GM18526 (cell line): ENCODE data around the gene PLEKHA1.

Experiments
- POLR2A ChIP-seq: IDR thresholded peaks from 3 replicates; pipeline ENCODE4 v1.6.1; 2011; ENCODE audit not compliant: insufficient read length; ENCODE audit errors: extremely low read depth

The PLEKHA1 gene

DNA sequence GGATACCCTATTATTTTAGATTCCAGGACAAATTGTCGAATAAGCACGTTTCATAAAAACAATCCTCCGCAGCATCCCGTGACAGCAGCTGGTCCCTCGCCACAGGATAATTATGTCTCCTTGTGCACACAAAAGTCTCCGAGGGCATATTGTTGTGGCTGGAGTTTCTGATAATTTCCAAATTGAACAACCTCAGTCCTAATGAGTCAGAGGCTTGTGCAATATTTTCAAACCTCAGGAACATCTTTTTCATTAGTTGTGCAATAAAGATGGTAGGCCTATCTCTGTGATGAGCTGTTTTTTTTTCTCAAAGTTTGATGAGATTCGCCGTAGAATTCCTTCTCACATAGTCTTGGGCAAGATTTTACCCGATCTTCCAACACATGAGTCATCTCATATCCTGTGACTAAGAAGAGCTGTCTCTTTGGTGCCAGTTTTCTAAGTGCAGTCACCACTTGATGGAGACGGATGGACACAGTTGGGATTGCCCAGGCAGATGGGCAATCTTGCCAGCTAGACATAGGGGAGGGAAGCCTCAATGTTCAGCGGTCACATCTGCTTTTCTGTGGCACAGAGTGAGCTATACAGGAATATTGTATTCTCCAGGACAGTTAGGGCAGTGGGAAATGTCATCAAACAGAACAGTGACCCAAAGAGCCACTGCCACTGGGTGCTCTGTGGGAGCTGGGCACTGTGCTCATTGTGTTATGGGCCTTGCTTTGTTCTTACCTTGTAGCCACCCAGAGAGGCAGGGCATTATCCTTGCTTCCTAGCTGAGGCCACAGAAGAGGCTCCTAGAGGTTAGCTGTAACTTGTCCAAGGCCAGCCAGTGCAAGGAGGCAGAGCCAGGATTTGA, 94.6 kb downstream of the PLEKHA1 start:
- no peak for TF ChIP-seq POLR2A

DNA sequence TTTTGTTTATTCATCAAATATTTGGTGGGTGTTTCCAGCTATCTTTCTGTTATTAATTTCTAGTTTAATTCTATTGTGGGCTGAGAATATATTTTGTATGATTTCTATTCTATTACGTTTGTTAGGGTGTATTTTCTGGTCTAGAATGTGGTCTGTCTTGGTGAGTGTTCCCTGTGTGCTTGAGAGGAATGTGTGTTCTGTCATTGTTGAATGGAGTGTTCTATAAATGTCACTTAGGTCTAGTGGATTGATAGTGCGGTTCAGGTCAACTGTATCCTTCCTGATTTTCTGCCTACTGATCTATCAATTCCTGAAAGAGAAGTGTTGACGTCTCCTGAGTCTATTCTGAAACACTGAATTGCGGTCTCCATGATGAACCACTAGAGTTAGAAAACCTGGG, 95.3 kb downstream of the PLEKHA1 start:
- no peak for TF ChIP-seq POLR2A

DNA sequence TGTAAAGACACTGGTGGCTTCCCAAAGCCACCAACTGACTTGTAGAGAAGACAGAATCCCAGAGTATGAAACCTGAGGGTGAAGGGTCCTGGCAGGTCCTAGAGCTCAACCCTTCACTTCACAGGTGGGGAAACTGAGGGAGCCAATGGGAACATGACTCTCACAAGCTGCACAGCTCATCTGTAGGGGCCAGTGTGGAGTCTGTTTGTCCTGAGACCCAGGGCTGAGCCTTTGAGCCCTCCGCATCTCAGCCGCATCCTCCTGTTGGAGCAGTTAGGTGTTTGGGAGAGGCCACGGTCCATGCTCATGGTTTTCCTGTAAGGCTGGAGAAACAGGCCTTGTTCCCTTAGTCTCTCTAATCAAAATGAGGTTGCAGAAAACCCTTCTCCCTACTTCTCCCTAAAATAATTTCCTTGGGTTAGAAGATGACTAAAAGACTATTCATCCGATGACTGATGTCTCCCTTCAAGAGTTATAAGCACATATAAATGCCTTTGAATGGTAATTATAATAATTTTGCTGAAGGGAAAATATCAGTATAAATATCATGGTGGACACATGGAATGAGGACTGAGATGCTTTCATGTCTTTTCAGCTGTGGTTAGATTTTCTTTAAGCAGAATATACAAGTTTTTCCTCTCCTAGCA, 97.1 kb downstream of the PLEKHA1 start:
- TF ChIP-seq POLR2A, result no peak

DNA sequence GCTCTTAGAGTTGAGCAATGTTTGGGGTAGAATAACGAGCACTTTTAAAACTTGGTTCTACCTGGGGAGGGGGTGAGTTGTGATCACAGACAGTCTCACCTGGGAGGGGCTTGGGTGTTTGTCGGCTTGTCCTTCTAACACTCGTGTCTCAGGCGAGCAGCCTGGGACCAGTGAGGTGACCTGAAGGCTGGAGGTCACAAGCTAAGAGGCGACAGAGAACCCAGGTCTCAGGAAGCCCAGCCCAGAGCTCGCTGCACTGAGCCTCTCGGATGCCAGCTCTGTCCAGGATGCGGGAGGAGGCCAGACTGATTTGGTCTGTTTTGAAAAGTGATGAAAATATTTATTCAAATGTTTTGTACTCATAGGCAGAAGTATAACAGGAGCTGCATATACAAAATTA, 98.6 kb downstream of the PLEKHA1 start:
- TF ChIP-seq POLR2A, result no peak

DNA sequence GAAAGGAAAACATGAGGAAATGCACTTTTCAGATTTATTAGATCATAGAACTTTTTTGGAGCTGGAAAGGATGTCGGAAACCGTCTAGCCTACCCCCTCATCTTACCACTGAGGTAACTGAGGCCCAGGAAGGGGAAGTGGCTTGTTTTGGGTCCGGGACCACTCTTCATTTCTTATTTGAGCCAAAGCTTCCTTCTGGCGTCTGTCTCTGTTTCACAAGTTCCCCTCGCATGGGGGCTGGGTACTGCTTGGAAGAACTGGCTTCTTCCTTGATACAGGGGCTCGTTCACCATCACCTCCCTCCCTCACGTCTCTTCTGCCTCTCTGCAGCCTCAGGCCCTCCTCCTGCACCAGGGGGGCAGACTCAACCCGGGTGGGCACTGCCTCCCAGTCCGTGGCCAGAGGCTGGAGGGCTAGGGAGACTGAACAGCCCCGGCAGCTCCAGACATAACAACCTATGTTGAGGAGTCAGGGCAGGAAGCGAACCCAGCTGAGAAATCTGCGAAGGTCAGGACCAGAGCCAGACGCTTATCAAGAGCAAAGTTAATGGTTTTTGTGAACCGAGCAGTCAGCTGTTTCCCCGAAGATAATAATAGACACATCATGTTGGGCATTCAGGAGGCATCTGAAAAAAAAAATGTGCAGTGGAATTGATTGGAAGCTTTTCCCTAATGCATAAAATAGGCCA, 99.8 kb downstream of the PLEKHA1 start:
- TF ChIP-seq POLR2A, result no peak

DNA sequence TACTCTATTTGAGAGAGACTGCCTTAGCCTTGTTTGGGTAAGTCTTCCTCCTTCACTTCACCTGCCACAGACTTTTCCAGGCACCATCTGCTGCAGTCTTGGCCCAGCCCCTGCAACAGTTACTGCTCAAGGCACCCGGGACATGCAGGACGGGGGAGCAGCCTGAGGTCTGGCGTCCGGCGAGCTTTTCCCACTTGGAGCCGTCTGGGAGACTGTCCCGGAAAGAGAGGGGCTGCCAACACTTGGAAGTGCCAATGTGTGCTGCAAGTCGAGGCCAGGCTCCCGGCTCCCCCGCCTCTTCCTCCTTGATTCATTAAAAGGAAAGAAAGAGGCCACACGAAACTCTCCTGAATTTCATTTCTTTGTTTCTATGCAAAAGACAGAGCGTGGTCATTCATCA, 100.6 kb downstream of the PLEKHA1 start:
- TF ChIP-seq POLR2A, result no peak

DNA sequence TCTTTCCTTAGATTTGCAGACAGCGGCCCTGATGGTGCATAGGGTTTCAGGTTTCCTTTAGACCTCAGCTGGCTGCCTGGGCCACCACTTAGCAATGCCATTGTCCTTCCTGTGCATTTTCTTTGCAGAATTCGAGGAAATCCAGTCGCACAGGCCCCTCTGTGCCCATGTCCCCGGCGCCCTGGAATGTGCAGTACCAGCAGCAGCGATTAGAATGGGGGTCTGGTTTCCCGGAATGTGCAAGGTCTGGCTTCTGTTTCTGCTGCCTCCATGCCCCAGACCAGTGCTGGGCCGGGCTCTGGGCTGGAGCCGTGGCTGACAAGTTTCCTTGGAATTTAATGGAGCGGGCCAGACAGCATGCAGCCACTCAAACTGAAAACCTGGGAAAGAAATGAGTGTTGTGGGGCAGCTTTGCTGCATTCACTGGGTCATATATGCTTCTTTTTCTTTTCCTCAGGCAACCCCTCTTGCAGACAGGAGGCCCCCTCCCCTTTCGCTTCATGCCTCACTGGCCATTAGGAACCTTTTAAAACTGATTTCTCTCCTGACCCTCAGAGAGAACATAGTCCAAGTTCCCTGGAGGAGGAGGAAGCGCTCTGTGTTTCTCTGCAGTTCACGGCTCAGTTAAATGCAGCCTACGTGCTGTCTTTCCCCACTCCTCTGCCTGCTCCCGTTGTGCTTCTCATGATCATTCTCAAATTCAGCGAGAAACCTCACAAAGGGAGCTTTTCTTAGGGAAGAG, 101.3 kb downstream of the PLEKHA1 start:
- TF ChIP-seq POLR2A, result no peak

DNA sequence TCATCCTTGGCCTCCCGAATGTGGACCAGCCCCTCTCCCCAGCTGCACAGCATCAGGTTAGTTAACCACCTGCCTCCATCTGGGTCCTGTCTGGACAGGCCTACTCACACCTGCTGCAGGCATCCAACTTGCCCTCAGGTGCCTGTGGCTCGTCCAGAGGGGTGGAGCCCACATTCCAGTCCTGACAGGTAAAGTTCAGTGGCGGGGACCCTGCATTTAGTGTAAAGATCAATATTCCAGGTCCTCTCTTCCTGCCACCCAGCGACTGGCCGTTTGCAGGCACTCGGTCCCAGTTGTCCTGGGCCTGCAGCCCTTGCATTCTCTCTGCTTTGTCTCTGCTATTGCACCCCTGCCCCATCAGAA, 101.8 kb downstream of the PLEKHA1 start:
- no peak for TF ChIP-seq POLR2A

DNA sequence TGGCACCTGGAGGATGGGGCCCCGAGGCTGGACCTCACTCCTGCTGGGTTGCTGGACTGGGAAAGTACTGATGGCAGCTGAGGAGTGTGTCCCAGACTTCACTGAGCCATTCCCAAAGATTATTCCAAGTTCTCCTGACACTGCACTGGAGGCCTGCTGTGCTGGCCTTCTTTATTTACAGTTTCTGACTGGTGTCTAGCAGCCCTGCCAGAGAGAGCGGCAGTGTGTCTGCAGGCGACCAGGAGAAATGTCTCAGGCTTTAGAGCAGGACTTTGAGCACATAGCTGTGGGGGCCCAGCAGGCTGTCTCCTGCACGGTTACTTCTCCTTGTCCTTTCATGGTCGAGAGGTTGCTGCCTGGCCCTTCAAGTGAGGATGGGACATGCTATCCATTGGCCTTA, 102.9 kb downstream of the PLEKHA1 start:
- TF ChIP-seq POLR2A, result no peak

DNA sequence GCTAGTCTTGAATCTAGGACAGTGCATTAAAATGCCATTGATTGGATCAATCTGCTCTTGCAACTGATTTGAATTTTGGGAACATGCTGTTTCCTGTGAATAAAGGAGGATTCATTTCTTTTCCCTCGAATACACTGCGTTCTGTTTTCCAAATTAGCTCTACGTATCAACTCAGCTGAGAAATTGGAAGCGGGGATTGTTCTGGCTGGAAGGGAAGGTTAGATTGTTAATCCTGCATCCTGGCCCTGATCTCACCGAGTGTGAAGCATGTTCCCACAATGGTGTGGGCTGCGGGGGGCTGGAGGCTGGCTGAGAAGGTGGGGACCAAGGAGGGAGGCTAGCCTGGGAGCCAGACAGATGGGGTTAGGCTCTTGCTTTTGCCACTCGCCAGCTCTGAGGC, 104.5 kb downstream of the PLEKHA1 start:
- no peak for TF ChIP-seq POLR2A

DNA sequence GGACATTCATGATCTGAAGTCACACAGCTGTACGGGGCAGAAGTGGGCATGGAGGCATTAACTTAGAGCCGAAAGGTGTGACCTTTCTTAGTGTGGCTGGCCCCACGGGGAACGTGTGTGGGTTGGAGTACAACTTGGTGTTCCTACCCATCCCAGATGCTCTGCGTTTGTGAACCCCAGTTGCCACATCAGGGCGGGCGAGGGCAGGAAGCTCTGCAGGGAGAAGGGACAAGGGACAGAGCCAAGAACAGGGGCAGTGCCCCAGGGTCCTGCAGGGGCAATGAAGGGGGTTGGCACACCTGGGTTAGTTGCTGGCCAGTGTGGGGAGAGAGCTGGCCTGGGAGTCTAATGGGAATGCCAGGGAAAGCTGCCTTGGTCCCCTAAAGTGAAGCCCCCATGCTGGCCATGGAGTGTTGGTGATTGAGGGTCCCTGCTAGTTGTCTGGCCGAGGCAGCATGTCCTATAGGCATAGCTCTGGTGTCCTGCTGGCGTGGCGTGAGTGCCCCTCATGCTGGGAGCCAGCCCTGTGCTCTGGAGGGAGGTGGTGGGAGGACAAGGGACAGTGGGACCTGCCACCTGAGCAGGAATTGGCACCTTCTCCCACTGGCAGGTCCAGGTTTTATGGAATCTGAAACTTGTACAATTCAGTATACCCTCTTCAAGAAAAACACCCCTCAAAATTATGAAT, 105.8 kb downstream of the PLEKHA1 start:
- no peak for TF ChIP-seq POLR2A

DNA sequence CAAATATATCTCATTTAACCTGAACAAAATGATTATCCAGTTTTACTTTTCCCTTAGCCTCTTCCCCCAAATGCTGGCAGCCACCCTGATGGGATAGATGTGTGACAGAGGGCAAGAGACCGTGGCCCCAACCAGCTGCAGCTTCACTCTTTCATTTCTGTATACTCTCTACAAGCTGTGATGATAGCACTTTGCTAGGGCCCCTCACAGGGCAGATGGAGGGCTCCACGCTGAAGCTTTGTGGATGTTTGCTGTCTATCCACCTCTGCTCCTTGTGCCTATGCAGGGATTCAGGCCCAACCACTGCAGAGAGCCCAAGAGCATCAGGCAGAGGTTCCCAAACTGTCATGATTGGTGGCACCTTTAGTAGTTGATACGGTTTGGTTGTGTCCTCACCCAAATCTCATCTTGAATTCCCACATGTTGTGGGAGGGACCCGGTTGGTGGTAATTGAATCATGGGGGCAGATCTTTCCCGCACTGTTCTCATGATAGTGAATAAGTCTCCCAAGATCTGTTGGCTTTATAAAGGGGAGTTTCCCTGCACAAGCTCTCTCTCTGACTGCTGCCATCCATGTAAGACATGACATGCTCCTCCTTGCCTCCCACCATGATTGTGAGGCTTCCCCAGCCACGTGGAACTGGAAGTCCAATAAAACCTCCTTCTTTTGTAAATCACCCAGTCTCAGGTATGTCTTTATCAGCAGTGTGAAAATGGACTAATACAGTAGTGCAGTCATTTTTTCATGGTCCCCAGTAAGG, 107.0 kb downstream of the PLEKHA1 start:
- TF ChIP-seq POLR2A, result no peak
